NCI-H2196 treated with DMSO at 0.1 percent for 48 hours (cell line): ENCODE results near the gene ABCC4.

Experiments used
- DNase-seq: peaks from one replicate; lab custom pipeline; 2025; ENCODE audit not compliant: unreplicated experiment; lab: John Stamatoyannopoulos, UW

Gene ABCC4

GRCh38 chr13:95128045-95128643 is 173.1 kb downstream of the ABCC4 start:
- DNase-seq = peak; percentile 30

DNA sequence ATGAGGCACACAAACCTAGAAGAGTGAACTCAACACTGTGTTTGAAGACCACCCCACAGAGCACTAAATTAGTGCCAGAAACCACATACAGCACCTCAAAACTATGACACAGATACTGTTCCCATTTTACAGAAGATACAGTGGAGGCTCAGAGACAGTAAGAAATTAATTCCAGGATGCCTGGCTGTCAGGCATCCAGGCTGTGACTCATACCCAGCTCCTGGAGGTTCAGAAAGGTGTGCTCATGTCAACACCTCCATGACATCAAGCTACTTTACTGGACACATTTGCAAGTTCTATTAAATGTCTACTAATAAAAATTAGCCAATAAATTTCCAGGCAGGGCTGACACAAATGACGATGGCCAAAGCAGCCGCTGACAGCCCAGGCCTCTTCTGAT is 176.3 kb downstream of the ABCC4 start:
- no peak for DNase-seq

GRCh38 chr13:95123726-95124125 is 177.5 kb downstream of the ABCC4 start:
- no peak for DNase-seq

- no peak for DNase-seq
Measured at GRCh38 chr13:95122063-95122462, 179.2 kb downstream of the ABCC4 start.

- DNase-seq = no peak
Measured at GRCh38 chr13:95121516-95121915, 179.7 kb downstream of the ABCC4 start.

DNA sequence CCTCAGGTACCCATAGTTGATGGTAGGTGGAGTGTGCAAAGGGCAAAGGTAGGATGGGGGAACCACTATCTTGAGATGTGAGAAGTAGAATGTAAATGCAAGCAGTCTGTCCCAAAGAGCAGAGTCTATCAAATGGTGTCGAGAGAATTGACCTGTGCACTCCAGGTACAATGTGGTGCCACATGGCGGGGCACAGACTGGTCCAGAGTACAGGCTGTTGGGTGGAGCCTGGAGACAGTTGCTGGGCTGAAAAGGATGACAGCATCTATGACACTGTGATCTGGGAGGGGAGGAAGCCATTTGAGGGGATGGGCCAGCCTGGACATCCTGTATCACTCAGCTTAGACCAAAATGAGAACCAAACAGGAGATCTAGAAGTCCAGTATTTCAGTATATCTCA is 180.6 kb downstream of the ABCC4 start:
- DNase-seq = no peak

DNA sequence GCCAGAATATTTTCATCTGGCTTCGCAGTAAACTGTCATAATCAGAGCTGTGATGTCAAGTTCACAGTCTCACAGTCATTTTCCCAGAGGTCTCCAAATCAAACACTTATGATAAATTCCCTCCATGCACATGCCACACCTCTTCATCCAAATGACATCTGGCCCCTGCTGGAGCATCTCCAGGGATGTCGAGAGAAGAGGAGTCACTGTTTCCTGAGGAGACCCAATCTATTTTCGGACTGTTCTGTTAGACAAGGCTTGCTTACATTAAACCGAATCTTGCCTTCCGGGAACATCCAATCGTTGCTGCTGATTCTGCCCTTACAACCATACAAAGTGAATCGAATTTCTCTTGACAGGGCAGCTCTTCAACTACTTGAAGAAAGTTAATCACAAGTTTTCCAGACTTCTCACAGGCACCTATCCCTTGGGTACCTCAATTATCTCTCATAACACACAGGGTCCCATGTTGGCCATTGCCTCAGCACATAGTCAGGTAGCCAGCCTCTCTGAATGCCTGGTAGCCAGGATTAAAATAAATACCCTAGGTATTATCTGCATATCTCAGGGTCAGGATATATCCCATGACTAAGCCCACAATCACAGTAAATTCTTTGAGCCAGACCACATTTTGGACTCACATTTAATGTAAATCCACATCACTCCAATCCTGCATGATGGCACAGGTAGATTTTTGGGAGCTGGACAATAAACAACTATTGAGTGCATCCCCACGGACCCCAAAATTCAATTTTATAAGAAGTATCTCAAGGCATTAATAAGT is 182.5 kb downstream of the ABCC4 start:
- DNase-seq = no peak

DNA sequence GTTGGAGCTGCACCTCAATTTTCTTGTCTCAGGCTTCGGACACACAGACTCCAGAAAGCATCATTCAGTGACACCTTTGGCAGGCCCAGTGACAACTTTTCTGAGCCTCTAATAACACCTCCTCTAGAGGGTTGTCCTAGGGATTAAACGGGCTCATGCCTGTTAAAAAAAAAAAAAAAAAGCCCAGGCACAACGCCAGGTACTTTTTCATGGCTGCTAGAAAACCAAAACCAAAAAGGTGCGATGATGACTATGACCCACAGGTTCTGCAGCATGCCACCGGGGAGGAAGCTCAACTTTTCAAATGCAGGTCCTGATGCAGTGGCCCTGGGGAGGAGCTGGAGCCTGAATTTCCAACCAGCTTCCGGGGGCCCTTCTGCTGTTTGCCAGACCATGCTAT is 184.2 kb downstream of the ABCC4 start:
- no peak for DNase-seq

DNA sequence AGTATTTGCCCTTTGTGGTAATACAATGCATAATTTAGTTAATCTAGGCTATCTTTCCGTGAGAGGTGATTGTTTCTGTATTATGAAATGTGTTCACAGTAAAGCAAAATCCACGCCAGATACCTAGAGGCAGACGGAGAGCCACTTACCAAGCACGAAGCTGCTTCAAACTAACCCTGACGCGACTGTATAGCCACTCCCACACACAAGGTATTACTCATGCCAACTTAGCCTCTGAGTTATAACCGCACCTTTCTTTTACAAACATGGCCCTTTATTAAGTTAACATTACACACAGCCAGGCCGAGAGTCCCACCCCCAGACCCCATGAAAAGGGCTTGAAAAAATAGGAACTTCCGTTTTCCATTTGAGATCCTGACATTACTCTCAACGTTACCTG is 185.7 kb downstream of the ABCC4 start:
- DNase-seq = no peak

GRCh38 chr13:95113601-95114000 is 187.7 kb downstream of the ABCC4 start:
- no peak for DNase-seq

DNA sequence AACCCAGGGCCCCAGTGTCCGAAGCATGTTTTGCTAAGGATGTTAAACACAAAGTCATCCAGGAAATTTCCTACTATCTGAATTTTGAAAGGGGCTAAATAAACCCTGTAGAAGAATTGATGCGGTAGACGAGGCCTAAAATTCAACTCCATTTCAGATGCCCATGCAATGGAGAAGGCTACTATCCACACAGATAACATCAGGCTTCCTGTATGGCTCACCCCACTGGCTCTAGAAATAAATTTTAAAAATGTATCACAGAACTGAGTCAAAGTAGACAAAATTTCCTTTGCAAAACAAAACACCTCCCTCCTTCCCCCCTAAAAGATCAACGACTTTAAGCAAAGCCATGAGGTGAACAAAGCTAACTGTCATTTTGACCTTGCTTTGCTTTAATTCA is 188.4 kb downstream of the ABCC4 start:
- no peak for DNase-seq

DNA sequence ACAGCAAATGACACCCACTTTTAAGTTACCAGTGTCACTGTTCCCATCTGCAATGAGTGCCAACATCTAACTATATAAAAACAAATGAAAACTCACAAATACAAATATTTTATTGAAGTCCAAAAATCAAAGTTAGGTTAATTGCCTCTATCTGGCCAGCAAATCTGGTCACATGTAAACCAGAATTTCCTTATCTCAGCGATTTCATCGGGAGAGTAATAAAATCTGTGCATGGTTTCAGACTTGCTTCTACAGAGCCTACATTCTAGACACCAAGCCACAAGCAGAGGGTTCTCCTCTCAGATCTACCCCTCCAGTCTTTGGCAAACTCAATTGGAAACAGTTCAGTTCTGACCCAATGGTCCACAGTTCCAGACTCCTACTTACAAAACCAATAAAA is 189.6 kb downstream of the ABCC4 start:
- DNase-seq = no peak

GRCh38 chr13:95106562-95106961 is 194.7 kb downstream of the ABCC4 start:
- DNase-seq = no peak

- no peak for DNase-seq
Measured at GRCh38 chr13:95100525-95101433, 200.5 kb downstream of the ABCC4 start.

GRCh38 chr13:95099541-95099940 is 201.7 kb downstream of the ABCC4 start:
- DNase-seq = no peak

- no peak for DNase-seq
Measured at GRCh38 chr13:95098916-95099315, 202.3 kb downstream of the ABCC4 start.

- DNase-seq = no peak
Measured at GRCh38 chr13:95091755-95092154, 209.5 kb downstream of the ABCC4 start.

DNA sequence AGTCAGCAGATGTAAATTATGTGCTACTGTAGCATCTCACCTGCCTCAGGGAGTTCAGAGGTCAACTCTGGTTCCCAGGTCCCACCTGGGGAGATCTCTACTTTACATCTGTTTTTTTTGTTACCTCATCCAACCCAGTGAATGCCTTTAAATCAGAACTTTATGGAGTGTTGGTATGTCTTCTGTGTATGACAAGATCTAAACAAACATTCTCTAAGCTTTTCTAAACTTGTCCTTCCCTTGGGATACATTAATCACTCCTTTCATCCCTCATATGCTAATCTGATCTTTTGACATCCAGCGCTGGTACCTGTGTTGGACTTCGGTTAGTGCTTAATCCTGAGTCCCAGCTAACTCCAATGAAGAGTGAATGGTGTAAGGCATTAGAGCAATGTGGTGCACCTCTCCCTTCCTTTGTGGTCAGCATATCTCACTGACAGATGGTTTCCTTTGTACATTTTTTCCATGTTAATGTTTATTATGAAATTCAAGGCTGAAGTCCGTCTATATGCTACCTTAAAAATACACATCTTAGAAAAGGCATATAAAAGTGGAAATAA is 213.4 kb downstream of the ABCC4 start:
- DNase-seq = no peak

GRCh38 chr13:95086761-95087160 is 214.5 kb downstream of the ABCC4 start:
- no peak for DNase-seq

DNA sequence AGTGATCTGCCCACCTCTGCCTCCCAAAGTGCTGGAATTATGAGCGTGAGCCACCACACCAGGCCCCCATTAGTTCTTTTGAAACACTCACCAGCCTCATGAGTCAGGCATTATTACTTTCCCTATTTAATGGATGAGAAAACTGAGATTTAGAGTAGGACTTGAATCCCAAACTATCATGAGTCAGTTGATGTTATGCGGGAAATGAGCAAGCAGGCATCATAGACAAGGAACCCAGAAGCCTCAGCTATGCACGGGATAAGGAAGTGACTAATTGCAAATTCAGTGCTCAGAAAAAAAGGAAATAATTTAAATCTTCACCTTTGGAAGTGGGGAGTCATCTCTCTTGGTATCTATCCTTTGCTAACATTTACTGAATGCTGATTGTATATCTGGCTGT is 217.5 kb downstream of the ABCC4 start:
- DNase-seq = no peak

DNA sequence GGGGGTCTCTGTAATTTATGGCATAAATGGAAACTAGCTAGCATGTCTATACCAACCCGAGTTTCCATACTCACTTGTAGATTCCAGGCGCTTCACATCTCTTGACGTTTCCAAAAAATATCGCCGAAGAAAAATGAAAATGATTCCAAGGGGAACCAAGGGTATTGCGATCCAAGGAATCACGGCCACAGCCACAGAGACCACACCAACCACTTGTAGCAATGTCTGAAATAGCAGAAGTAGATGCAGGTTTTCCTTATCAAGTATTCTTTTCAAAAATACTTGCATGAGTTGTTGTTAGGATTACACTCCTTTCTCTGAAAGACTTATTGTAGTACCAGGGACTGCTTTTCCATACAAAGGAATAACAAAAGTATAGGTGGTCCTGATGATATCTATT is 218.2 kb downstream of the ABCC4 start:
- DNase-seq = no peak

DNA sequence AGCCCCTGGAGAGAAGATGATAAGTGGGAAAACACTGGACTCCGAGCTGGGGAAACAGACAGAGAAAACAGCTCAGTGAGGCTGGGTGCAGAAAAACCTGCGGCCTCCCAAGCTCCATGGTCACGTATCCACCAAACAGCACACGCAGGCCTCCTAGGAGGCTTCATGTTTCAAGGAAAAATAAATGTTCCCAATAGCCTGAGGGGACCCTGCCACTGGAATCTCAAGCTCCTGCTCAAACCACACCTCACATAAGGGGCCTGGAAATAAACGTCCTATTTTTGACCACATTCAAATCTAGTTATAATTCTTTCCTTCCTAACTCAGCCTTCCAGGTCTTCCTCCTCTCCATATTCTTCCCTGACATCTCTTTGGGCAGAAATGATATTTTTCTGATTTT is 225.7 kb downstream of the ABCC4 start:
- DNase-seq = no peak
